ENCODE measurements around the gene SCNN1B.
A peak's percentile ranks its signal among the peaks of the same experiment; 100 is the strongest.
"Not testable (repeated sequence)": the region's sequence is repeated elsewhere in the genome, so short reads cannot be mapped to it uniquely, and the experiment has no call there.

Gene SCNN1B

DNA sequence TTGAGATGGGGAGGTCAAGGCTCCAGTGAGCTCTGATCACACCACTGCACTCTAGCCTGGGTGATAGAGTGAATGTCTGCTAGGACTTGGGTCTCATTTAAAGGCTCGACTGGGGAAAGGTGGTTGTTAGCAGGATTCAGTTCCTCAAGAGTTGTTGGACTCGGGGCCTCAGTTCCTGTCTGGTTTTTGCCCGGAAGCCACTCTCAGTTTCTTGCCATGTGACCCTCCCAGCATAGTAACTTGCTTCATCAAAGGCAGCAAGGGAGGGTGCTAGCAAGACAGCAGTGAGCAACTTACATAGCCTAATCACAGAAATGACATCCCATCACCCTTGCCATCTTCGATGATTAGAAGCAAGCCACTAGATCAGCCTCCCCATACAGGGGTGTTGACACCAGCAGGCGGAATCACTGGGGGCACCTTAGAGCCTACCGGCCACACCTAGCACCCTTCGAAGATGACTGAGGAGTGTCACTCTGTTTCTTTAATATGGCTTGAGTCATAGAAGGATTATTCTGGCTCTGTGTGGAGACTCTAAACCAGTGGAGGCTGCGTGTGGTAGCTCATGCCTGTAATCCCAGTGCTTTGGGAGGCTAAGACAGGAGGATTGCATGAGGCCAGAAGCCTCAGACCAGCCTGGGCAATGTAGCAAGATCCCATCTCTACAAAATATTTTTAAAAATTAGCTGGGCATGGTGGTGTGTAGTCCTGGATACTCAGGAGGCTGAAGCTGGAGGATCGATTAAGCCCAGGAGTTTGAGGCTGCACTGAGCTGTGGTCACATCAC is 13.2 kb upstream of the SCNN1B start:
- DNase-seq (ENCODE audit: low spot score), result no peak

DNA sequence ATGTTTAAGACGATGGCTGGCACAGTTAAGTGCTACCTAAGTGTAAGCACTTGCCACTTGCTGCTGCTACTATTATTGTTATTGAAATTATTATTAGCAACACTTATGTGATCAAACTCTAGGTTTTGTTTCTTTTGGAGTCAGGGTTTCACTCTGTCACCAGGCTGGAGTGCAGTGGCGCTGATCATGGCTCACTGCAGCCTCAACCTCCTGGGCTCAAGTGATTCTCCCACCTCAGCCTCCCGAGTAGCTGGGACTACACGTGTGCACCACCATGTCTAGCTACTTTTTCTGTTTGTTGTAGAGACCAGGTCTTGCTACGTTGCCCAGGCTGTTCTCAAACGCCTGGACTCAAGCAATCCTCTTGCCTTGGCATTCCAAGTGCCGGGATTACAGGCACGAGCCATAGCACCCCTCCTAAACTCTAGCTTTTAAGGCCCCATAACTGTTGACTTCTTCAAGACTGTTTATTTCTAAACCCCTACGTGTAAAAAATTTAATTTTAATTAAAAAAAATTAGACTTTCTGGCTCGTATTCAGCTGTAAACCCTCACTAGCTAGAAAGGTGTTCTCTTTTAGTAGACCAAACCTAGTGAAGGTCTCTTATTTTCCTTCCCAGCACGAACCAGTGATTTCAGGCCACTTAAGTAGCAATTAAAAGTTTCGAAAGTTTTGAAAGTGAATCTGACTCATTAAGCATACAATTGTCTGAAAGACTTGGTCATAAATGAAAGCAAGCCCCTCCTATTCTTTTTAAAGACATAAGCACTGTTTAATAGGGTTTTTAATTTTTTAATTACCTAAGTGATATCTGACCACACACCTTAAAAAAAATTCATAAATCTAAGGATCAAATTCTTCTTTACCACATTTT is 11.7 kb upstream of the SCNN1B start:
- DNase-seq (ENCODE audit: low spot score), result no peak

DNA sequence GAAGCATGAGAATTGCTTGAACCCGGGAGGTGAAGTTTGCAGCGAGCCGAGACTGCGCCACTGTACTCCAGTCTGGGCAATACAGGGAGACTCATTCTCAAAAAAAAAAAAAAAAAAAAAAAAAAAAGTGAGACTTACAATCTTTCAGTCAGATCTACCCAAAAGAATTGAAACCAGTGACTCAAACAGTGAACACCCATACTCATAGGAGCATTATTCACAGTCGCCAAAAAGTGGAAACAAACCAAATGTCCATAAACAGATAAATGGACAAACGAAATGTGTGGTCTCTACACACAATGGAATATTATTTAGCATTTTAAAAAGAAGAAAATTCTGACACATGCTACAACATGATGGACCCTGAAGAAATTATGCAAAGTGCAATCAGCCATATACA is 9.1 kb upstream of the SCNN1B start:
- DNase-seq (ENCODE audit: low spot score), result no peak

DNA sequence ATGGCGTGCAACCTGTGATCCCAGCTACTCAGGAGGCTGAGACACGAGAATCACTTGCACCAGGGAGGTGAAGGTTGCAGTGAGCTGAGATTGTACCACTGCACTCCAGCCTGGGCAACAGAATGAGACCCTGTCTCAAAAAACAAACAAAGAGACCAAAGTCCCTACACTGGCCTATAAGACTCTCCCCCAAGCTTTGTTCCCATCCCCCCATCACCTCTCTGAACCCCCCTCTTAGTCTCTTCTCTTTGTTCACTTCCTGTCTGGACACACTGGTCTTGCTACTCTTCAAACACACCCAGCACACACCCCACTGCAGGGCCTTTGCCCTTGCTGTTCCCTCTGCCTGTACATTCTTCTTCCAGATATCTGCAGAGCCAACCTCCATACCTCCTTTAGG is 7.8 kb upstream of the SCNN1B start:
- no peak for DNase-seq (ENCODE audit: low spot score)

DNA sequence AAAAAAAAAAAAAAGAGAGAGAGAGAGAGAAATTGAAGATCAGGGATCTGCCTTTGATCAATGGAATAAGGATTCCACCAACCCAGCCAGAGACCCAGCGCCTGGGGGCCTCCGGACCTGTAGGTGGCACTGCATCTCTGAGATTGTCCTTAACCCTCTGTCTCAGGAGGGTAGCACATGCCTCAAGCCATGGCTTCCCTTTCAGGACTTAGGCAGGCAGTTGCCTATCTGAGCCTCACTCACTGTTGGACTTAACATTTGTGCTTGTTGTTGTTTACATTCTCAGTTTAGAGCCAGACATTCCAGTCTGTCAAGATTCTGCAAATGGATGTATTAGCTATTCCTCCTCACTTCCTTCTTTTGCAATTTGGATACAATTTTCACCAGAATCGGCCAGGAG is 5.1 kb upstream of the SCNN1B start:
- peak; percentile 18 for DNase-seq (ENCODE audit: low spot score)

DNA sequence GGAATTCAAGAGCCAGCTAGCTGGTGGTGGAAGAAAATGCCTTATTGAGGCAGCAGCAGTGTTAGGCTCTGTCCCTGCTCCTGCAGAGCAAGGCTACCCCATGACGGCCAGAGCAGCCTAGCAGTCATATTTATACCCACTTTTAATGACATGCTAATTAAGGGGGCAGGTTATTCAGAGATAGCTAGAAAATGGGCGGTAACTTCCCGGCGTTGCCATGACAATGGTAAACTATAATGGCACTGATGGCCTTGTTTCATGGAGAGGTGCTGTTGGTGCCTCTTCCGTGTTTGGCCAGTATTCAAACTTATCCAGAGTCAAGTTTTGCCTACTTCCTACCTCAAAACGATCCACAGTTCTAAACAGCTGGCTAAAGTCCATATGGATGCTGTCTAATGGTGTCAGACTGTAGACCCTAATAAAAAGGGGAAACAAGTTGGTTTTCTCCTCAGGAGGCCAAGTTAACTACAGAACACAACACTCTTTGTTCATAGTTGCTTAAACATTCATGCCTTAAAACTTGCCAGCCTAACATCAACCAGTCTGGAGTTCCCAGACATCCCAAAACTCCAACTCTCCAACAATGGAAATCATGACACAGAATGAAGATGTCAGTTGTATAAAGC is 3.7 kb upstream of the SCNN1B start:
- DNase-seq (ENCODE audit: low spot score), result no peak

DNA sequence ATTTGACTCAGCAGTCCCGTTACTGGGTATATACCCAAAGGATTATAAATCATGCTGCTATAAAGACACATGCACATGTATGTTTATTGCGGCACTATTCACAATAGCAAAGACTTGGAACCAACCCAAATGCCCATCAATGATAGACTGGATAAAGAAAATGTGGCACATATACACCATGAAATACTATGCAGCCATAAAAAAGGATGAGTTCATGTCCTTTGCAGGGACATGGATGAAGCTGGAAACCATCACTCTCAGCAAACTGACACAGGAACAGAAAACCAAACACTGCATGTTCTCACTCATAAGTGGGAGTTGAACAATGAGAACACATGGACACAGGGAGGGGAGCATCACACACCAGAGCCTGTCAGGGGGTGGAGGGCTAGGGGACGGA is 2.3 kb upstream of the SCNN1B start:
- DNase-seq (ENCODE audit: low spot score), result not testable (repeated sequence)

DNA sequence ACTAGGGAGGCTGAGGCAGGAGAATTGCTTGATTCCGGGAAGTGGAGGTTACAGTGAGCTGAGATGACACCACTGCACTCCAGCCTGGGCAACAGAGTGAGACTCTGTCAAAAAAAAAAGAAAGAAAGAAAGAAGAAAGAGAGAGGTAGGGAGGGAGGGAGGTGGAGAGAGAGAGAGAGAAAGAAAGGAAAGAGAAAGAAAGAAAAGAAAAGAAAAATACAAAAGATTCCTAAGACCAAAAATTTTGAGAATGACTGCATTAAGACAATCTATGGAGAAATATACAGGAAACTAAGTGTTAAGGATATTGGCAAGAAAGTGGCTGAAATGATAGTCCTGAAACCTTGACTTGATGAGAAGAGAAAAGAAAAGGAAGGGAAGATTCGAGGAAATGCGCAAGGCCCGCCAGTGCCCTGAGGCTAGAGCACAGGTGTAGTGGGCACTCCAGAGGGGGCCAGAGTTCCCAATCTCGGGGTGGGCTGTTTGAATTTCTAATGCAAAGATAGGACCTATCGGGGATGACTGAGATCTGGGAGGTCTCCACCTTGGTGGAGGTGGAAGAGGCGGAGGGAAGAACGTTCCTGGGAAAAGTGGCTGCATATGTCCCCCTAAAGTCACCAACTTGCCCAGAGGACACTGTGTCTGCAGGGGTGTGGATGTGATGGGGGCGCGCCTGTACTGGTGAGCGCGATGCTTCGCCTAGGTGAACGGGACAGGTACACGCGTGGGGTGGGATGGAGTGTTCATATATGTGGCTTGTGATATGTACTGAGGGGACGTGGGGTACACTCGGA is 654 bp upstream of the SCNN1B start:
- DNase-seq (ENCODE audit: low spot score), result no peak

DNA sequence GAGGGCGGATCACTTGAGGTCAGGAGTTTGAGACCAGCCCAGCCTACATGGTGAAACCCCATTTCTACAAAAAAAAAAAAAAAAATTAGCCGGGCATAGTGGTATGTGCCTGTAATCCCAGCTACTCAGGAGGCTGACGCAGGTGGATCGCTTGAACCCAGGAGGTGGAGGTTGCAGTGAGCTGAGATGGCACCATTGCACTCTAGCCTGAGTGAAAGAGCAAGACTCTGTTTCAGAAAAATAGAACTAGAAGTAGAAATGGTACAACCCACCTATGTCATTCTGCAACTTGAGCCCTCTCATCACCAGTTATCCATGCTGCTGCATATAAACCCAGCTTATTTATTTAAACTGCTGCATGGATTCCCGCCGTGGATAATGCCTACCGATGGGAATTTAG is 1.6 kb downstream of the SCNN1B start:
- DNase-seq (ENCODE audit: low spot score), result no peak

DNA sequence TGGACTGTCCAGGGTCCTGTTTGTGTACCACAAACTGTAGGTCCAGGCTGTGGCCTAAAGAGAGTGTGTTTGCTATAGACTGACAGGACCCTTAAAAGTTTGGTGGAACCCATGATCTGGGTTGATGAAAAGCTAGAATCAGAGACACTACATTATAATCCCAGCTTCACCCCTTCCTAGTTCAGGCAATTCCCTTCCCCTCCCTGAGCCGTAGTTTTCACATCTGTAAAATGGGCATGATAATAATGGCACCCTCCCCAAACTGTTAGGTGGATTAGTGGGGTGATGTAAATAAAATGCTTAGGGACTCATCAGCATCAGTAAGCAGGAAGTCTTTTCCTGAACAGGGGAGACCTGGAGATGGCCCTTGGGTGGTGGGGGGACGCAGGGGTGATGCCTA is 2.5 kb downstream of the SCNN1B start:
- no peak for DNase-seq (ENCODE audit: low spot score)

DNA sequence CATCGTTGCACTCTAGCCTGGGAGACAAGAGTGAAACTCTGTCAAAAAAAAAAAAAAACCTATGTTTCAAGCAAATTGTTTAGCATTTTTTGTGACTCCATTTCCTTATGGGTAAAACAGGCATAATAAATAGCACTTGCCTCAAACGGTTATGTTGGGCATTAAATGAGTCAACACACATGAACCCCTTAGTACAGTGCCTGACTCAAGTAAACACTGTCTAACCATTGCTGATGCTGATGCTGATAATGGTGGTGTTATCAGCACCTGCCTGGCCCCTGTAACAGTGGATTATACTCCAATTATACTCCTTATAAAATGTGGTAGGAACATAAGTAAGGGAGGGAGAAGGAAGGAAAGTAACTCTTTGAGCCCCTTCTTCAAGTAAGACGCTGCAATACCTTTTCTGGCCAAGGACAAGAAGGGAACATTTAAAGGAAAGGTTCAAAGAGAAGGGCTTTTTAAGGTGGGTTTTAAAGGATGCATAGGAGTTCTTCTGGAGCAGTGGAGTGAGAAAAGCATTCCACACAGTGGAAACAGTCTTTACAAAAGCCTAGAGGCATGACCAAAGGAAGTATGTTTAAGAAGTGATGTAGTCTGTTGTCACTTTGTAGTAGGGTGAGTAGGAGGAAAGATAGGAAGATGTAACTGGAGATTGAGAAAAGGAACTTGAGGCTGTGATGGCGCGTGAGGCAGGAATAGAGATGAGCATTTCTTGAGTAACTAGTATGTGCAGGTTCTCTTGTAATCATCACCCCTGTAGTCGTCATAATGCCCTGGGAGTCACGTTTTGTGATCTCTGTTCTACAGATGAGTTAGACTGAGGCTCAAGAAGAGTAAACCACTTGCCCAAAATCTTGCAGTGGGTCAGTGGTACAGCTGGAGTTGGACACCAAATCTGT is 4.3 kb downstream of the SCNN1B start:
- DNase-seq (ENCODE audit: low spot score), result no peak

DNA sequence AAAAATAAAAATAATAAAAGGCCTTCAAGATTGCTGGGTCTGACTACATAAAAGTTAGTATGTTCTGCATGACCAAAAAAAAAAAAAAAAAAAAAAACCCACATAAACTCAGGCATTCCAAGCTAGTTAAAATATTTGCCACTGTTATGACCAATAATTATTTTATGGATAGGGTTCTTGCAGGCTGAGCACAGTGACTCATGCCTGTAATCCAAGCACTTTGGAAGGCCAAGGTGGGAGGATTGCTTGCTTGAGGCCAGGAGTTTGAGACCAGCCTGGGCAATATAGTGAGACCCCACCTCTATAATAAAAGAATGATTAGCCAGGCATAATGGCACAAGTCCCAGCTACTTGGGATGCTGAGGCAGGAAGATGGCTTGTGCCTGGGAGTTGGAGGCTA is 8.1 kb downstream of the SCNN1B start:
- DNase-seq (ENCODE audit: low spot score), result no peak

DNA sequence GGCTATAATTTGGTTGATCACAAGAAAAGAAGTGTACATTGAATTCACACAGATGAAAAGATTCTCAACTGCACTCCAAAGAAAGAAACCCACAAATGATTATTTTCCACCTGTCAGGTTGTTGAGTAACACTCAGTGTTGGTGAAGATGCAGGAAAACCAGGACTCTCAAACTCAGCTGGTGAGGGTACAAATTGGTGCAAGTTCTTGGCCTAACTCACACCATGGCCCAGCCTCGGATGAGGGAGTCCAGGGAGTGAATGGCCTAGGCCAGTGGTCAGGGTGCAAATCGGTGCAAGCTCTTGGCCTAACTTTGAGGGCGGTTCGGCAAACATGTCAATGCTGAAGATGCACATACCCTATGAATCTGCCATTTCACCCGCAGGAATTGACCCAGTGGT is 8.6 kb downstream of the SCNN1B start:
- DNase-seq (ENCODE audit: low spot score), result no peak

DNA sequence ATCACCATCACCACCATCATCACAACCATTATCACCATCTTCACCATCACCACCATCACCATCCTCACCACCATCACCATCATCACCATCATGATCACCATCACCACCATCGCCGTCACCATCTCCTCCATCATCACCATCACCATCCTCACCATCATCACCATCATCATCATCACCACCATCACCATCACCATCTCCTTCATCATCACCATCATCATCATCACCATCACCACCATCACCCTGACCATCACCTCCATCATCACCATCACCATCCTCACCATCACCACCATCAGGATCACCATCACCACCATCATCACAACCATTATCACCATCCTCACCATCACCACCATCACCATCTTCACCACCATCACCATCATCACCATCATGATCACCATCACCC is 14.1 kb downstream of the SCNN1B start:
- DNase-seq (ENCODE audit: low spot score), result no peak

DNA sequence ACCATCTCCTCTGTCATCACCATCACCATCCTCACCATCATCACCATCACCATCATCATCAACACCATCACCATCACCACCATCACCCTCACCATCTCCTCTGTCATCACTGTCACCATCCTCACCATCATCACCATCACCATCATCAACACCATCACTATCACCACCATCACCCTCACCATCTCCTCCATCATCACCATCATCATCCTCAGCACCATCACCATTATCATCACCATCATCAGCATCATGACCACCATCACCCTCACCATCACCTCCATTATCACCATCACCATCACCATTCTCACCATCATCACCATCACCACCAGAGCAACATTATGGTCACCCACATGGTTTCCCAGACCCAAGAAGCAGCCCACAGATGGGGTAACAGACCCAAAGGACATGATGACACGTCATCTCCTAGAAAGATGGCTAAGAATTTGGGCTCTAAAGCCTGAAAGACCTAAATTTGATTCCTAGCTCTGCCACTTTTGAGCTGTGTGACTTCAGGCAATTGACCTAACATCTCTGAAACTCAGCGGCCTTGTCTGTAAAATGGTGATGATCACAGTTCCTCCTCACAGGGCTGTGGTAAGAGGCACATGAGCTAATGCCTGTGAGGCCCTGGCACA is 14.6 kb downstream of the SCNN1B start:
- DNase-seq (ENCODE audit: low spot score), result no peak

DNA sequence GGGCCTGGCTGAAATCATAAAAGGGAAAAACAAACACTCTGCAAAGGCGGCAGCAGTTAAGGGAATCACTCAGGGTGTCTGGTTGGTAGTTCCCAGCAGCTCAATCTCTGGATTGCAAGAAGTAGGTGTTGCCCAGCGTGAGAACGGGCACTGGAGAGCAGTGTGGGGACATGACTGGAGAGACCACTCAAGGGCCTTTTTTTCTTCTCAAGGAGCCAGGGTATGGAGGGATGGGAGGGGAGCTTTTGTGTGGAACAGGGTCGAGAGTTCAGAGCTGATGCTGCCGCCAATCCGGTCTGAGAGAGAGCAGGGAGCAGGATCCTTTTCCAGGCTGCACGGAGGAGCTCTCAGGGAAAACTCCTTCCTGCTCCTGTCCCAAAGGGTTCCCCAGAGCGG is 15.2 kb downstream of the SCNN1B start:
- no peak for DNase-seq (ENCODE audit: low spot score)

DNA sequence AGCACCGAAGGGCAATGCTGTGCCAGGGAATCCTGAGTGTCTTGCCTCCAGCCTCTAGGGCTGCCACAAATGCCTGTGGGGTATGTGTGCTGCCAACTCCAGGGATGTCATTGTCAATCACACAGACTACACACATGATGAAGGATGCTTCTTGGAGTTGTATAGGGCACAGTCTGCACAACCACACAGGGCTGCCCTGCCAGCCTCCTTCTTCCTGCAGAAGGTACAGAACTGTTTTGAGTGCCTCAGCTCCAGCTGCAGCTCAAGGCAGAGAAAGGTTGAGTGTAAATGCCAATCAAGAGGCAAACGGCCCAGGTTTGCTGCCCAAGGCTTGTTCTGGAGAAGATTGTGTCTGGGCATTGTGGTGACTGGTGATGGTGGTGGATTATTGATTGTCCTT is 15.6 kb downstream of the SCNN1B start:
- no peak for DNase-seq (ENCODE audit: low spot score)

DNA sequence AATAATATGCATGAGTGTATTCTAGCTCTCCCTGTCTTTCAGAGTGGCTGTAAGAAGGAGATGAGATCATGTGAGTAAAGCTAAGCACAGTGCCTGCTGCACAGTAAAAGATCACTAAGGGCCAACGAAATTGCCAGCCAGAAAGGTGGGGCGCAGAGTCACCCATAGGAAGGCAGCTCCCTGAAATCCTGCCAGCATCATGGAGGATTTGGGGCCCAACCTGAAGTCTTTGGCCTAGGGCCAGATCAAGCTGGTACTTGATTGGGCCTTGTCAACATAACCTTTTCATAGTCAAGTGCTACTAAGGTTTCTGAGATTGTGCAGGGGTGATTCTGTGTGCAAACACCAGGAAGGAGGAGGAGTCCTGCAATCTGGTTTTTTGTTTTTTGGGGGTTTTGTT is 16.5 kb downstream of the SCNN1B start:
- DNase-seq (ENCODE audit: low spot score), result no peak

DNA sequence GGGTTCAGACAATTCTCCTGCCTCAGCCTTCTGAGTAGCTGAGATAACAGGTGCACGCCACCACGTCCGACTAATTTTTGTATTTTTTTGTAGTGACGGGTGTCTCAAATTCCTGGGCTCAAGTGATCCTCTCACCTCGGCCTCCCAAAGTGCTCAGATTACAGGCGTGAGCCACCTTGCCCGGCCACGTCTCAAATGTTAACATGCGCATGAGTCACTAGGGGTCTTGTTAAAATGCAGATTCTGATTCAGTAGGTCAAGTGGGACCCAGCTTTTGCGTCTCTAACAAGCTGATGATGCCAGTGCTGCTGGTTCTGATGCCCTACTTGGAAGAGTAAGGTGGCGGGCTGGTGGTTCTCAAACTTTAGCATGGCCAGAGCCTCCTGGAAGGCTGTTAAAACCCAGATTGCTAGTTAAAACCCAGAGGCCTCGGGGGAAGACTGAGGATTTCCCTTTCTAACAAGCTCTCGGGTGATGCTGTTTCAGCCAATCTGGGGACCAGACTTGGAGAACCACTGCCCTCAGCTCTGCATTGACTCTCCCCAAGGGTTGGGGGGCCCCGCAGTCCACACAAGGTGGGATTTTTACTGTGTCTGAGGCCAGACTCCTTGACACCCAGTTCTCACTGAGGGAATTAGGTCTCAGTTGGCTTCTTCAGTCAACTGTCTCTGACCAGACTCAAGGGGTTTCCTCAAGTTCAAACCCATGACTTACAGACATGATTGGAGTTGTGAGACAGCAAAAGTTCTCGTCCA is 17.9 kb downstream of the SCNN1B start:
- DNase-seq (ENCODE audit: low spot score), result no peak

DNA sequence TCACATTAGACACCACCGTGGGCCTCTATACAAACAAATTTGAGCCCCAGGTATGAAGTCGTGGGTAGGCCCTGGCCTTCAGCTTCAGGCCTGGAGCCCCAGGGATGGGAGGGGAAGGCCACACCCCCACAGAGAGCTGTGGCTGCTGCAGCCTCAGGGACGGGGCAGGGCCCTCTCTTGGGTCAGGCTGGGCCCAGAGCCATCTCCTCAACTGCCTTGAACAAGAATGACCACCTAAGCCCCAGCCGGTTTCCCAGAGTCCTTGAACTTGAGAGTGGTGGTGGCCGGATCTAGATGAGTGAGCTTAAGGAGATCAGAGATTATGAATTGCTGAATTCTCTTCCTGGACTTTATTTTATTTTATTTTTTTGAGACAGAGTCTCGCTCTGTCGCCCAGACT is 18.6 kb downstream of the SCNN1B start:
- no peak for DNase-seq (ENCODE audit: low spot score)
